Measurements from ENCODE around the gene PRH2.

GRCh38 chr12:10909462-10909861 lies 19.6 kb upstream of the PRH2 start, which contains the start of gene TAS2R13:
- TF ChIP-seq CTCF (IDR thresholded peaks at IDR 0.05) (no peak), POLR2A (IDR thresholded peaks at IDR 0.05) (no peak)
